Measurements from ENCODE around the gene CYREN.

The CYREN gene

GRCh38 chr7:135195156-135195555 lies 24.6 kb upstream of the CYREN start:
- DNase-seq (ENCODE audit: low spot score) = no peak
- TF ChIP-seq CTCF (IDR thresholded peaks at IDR 0.05; ENCODE audit: extremely low read depth, missing control alignments) = no peak

GRCh38 chr7:135194494-135195095 lies 24.1 kb upstream of the CYREN start:
- no peak for TF ChIP-seq CTCF (IDR thresholded peaks at IDR 0.05; ENCODE audit: extremely low read depth, missing control alignments)
- no peak for DNase-seq (ENCODE audit: low spot score)

- TF ChIP-seq CTCF (IDR thresholded peaks at IDR 0.05; ENCODE audit: extremely low read depth, missing control alignments) = no peak
- no peak for DNase-seq (ENCODE audit: low spot score)
Observed at GRCh38 chr7:135193615-135194081, 23.1 kb upstream of the CYREN start.

GRCh38 chr7:135192914-135193536 lies 22.5 kb upstream of the CYREN start:
- no peak for TF ChIP-seq CTCF (IDR thresholded peaks at IDR 0.05; ENCODE audit: extremely low read depth, missing control alignments)
- no peak for DNase-seq (ENCODE audit: low spot score)

GRCh38 chr7:135190703-135191102 lies 20.2 kb upstream of the CYREN start:
- no peak for DNase-seq (ENCODE audit: low spot score)
- no peak for TF ChIP-seq CTCF (IDR thresholded peaks at IDR 0.05; ENCODE audit: extremely low read depth, missing control alignments)

- no peak for DNase-seq (ENCODE audit: low spot score)
- TF ChIP-seq CTCF (IDR thresholded peaks at IDR 0.05; ENCODE audit: extremely low read depth, missing control alignments) = no peak
Observed at GRCh38 chr7:135189961-135190360, 19.5 kb upstream of the CYREN start.

GRCh38 chr7:135189221-135189662 lies 18.7 kb upstream of the CYREN start:
- TF ChIP-seq CTCF (IDR thresholded peaks at IDR 0.05; ENCODE audit: extremely low read depth, missing control alignments) = no peak
- no peak for DNase-seq (ENCODE audit: low spot score)

Data from GM20000 (cell line).